ENCODE measurements around the gene CDH24.
A peak's percentile ranks its signal among the peaks of the same experiment; 100 is the strongest.

Gene CDH24

GRCh38 chr14:23066368-23066767 is 9.0 kb upstream of the CDH24 start:
- DNase-seq (ENCODE audit: low read depth) = no peak

GRCh38 chr14:23063601-23064000 is 6.3 kb upstream of the CDH24 start:
- DNase-seq (ENCODE audit: low read depth) = no peak

DNA sequence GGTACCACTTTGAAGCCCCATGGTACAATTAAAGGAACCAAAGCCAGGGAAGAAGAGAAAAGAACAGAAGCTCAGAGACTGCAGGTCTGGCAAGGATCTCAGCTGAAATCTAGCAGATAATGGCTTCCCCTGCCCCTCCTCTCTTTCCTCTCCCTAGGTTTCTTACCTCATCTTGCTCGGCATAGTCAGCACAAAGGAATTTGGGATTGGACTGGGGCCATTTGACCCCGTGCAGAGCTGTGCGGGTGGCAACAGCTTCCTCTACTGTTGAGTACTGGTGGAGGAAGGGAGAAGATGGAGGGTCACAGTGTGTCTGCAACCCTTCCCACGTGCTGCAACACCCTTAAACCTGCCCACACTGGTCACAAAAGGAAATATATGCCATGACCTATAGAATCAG is 4.7 kb upstream of the CDH24 start:
- DNase-seq (ENCODE audit: low read depth) = no peak

- DNase-seq (ENCODE audit: low read depth) = no peak
Measured at GRCh38 chr14:23060536-23061260, 3.4 kb upstream of the CDH24 start.

DNA sequence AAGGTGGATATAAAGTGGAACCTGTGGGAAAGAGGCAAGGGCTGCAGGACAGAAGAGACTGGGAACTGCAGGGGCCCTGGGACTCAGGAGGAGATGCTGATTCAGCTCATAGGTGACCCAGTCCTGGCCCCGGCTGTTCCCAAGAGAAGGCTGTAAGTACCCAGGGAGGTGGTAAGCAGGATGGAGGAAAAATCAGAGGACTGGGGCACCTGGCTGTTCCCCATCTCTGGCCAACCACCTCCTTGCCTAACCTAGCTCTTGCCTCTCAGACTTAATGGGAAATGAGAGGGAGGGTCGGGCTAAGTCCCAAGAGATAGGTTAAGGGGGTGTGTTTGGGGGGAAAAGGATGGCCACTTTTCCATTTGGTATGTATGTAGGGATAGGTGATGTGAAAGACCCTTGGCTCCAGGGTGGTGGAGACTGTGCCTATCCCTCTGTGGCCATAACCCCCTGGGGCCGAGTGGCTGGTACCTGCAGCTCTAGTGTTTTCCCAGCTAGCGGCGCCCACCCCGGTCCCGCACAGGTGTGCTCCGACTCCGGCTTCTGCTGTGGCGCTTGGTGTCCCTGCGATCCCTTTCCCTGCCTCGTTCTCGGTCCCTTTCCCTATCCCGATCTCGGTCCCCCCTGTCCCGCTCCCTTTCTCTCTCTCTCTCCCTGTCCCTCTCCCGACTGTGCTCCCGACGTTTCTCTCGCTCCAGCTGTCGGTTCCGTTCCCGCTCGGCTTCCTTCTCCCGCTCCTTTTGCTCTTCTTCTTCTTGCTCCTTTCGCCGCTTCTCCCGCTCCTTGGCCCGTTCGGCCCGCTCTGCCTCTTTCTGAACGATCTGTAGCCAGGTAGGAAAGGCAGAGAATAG is 1.6 kb upstream of the CDH24 start:
- DNase-seq (ENCODE audit: low read depth) = no peak

DNA sequence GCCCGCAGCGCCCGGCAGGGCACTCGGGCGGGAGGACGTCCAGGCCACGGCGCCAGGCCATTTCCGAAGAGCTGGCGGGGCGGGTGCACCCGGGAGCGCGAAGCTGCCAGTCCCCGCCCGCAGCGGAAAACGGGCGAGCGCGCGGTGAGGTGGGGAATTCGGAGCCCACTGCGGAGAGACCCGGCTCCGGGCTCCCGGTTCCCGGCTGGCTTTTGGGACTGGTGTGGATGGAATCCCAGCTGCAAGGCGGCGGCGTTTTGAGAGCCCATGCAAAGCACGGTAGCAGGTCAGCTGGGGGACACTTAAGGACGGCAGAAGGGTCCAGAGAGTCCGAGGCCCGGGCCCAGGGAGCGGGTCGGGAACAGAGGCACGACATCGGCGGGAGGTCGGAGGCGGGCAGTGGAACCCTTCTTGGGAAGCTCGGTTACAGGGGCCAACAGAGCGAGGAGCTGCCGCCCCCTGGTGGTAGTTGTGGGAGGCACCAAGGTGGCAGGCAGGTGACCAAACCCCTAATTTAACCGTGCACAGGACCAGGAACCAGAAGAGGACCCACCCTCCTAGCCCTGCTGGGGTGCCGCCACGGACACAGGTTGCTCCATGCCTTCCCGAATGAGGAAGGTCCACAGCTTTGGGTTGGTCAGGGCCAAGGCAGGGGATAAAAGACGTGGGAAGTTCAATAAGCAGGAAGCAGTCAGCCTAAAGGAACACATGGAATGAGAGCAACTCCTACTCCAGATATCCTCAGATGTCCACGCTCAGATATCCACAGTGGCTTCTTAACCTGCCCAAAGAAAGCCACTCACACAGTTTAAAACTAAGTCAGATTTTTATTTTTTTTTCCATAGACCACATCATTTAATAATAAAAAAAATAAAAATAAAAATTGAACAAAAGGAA is 685 bp upstream of the CDH24 start:
- peak; percentile 74 for DNase-seq (ENCODE audit: low read depth)

GRCh38 chr14:23056145-23056955 is 970 bp downstream of the CDH24 start:
- no peak for DNase-seq (ENCODE audit: low read depth)

DNA sequence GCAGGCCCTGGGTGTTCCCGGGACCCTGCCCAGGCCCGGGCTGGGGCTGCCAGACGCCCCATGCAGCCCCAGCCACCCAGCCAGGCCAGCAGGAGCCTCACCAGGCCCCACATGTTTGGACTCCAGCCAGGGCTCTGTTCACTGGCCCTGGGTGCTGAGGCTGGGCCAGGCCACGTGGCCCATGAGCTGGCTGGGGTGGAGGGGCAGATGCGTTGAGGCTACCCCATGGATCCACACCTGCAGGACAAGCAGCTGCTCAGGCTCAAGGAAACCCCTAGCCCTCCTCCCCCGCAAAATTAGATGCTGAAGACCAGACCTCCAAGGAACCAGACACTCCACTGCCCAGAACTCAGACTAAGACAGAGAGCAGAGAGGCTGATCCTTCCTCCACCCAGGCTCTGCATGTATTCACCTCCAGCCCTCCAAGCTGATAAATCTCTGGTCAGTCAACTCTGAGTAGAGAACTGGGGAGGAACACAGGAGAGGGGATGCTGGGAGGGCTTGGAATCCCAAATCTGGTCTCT is 1.6 kb downstream of the CDH24 start:
- DNase-seq (ENCODE audit: low read depth) = no peak

DNA sequence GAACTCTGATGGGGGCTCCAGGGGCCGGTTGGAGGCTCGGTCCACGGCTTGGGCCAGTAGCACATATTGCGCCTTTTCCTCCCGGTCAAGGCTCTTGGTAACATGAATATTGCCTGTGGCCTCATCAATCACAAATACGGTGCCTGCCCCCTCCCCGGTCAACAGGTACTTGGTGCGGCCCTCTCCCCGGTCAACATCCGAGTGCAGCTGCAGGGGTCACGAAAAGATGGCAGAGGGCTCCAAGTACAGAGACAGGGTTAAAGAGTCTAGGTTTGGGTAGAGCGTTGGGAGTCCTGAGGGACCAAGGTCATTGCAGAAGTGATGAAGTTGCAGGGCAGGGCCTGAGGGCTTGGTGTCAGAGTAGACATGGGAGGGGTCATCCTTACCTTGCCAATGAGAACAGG is 2.2 kb downstream of the CDH24 start:
- DNase-seq (ENCODE audit: low read depth) = no peak

DNA sequence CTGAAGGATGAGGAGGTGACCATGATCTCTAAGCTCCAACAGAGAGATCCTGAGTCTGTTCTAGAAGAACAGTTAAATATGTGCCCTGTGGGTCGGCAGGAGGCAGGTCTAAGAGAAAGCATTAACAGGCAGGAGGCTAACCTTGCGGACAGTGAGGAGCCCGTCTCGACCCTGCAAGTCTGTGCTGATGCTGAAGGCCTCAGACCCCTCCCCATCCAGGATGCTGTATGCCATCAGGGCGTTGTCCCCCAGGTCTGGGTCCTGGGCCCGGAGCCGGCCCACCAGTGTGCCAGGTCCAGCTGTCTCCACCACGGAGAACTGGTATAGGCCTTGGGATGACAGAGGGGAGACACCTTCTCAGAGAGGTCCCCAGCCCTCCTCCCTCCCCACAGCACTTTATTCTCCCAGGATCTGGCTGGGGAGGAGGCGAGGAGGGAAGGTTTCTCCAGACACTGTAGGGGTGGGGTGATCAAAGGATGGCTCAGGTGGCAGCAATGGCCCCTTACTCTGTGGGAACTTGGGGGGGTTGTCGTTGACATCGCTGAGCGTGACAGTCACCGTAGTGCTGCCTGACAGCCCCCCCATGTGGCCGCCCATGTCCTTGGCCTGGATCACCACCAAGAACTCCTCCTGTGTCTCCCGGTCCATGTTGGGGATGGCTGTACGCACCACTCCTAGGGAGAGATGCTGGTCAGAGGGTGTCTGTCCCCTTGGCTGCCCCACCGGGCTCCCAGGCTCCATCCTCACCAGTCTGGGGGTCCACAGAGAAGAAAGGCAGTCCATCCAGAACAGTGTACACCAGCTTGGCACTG is 3.1 kb downstream of the CDH24 start:
- no peak for DNase-seq (ENCODE audit: low read depth)

GRCh38 chr14:23053426-23053825 is 3.9 kb downstream of the CDH24 start:
- no peak for DNase-seq (ENCODE audit: low read depth)

DNA sequence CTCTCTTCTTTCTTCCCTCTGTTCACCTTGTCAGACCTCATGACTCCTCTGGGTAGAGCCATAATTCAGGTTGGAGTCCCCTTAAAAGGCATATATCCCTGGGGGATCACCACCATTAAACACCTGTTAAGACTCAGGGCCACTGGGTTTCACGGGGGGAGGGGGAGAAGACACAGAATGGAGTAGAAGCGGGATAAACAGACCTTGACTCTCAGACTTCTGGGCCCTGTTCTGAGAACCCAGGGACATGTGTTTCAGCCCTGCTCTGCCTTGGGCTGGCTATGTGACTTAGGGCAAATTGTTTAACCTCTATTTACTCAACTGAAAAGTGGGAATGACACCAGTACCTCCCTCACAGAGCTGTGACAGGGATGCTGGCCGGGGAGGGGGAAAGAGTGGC is 4.6 kb downstream of the CDH24 start:
- no peak for DNase-seq (ENCODE audit: low read depth)

GRCh38 chr14:23052182-23052623 is 5.1 kb downstream of the CDH24 start:
- no peak for DNase-seq (ENCODE audit: low read depth)

- DNase-seq (ENCODE audit: low read depth) = no peak
Measured at GRCh38 chr14:23051141-23052057, 5.9 kb downstream of the CDH24 start.

DNA sequence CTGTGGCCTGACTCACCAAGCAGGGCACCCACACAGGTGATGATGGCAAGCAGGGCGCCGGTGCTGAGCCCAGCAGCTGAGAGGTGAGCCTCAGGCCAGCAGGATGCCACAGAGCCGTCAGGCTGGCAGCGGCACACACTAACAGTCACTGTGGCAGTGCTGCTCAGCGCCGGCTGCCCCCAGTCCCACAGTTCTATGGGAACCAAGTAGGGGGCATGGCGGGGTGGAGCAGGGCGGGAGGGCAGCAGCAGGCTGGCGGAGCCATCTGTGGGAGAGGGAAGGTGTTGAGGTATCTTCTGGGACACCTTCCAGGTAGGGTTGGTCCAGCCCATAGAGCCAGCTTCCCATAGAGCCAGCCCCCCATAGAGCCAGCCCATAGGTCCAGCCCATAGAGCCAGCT is 8.3 kb downstream of the CDH24 start:
- no peak for DNase-seq (ENCODE audit: low read depth)

GRCh38 chr14:23047751-23048693 is 9.3 kb downstream of the CDH24 start:
- DNase-seq (ENCODE audit: low read depth) = no peak

DNA sequence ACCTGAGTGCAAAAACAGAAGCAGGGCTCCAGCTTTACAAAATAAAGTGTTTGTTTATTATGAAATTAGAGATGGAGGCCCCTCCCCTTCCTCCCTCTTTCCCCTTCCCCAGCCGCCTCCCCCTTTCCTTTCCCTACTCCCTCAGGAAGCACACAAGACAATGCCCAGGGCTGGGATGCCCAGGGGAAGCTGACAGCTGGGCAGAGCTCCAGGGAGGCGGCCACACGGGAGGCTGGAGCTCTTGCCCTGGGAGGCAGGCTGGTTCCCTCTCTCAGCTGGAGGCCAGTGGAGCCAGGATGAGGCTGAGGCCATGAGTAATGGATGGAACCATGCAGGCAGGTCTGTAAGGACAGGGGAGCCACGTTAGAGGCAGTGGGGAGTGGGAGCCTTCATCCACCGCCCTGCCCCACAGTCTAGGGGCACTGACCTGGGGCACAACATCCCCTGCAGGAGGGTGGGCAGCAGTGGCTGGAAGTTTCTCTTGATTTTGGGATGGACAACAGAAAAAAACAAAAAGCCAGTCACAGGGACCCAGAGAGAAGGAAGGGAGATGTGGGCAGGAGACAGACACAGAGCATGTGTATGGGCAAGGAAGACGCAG is 10.2 kb downstream of the CDH24 start:
- DNase-seq (ENCODE audit: low read depth) = no peak

All from stimulated activated CD8-positive, alpha-beta memory T cell treated with anti-CD3 and anti-CD28 coated beads, Interleukin-7, amount 100 ng/mL, for 24 hours (primary cell).